HG03060 (cell line): ENCODE results near the gene FSTL4.
"Not testable (repeated sequence)": the region's sequence is repeated elsewhere in the genome, so short reads cannot be mapped to it uniquely, and the experiment has no call there.

Experiments used
- ATAC-seq: cut with Tn5 transposase; IDR thresholded peaks from one replicate; pipeline ENCODE4 v1.9.1; 2021; ENCODE audit warnings: low read depth, moderate number of reproducible peaks; ENCODE audit not compliant: unreplicated experiment

The FSTL4 gene

DNA sequence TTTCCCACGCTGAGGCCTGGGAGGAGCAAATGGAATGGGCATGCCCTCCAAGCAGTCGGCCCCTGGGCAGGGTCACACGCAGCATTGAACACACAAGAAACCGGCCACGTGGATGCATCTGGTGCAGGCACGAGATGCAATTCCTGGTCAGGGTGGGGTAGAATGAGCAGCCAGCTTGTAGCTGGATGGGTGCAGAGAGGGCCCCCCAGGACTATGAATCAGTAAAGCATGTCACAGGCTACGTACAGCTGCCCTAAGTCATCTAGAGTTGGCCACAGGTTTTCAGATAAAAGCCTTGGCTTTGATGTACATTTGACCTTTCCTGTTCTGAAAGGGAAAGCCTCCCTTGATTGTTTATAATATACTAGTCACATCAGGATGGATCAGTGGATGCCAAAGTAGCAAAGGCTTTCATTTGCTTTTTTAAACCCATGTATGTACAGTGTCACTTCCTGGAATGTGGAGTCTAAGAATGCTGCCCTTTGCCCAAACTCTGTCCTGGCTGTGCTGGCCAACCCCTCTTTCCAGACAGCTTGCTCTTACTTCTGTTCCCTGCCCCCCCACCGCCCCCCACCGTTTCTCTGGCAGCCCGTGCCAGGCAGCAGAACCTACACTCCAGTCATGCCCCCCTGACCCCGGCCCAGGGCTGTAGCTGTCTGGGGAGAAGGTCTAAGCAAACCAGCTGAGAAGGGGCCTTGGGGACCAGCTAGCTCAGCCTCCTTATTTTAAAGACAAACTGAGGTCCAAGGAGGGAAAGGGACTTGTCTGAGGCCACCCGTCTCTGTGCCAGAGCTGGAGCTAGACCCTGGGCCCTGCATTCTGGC lies 391.3 kb downstream of the FSTL4 start:
- ATAC-seq, result no peak

DNA sequence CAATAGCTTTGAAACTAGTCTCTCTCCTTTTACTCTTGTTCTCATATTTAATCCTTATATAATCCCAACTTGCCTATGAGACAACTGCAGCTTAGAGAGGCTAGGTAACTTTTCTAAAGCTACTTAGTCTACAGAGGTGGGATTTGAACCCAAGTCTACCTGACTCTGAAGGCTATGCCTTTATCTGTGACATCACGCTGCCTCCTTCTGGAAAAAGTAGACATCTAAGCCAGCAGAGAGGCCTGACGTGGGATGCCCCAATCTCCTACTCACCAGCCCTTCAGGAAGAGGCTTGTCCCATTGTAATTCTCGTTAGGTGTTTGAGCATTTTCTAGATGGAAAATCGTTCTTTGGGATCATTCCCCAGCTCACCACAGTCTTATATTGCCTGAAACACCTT lies 393.0 kb downstream of the FSTL4 start:
- no peak for ATAC-seq

DNA sequence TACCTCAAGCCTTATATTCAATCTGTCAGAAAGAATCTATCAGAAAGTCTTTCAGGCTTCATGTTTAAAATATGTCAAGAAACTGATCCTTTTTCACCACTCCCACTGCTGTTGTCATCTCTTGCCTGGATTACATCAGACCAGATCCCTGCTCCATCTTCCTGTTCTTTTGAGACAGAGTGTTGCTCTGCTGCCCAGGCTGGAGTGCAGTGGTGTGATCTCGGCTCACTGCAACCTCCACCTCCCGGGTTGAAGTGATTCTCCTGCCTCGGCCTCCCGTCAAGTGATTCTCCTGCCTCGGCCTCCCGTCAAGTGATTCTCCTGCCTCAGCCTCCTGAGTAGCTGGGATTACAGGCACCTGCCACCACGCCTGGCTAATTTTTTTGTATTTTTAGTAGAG lies 396.2 kb downstream of the FSTL4 start:
- ATAC-seq, result not testable (repeated sequence)

DNA sequence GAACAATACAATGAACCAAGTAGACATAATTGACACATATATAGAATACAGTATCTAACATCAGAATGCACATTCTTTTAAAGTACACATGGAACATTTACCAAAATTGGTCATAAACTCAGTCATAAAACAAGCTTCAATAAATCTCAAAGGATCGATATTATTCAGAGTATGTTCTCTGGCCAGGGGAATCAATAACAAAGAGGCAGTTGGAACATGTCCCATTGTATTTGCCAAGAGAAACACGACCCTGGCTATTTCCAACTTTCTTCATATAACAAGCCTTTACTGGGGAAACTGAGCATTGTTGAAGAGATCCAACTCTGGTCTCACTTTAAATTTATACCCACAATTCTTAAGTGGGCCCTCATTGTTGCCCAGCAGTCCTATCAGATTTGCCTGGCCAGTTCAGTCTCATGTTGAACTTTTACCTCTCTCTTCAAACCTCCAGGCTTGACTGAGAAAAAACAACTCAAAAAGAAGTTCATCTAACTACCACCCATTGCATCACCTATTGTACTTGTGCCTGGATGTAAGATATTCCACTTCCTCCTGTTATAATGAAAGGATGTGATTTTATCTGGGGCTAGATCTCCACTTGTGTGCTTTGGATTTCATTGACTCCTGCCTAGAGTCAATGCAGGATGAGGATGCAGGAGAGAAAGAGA lies 398.1 kb downstream of the FSTL4 start:
- no peak for ATAC-seq

DNA sequence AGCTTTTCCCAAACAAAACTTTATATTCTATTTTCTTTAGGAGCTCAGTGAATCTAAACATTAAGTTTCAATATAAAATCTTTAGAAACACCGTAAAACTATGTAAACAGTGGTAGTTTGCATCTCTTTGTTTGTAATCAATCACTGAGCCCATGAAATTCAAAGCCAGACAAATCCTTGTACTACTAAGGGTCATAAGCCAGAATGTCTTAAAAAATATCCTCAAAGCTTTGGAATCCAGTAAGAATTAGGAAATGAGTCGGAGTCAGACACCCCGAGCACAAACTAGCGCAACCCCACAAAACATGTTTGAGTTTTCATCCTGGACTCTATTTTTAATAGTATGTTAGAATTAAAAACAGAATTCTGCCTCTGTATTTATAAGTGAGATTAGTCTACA lies 406.7 kb downstream of the FSTL4 start:
- ATAC-seq, result no peak

DNA sequence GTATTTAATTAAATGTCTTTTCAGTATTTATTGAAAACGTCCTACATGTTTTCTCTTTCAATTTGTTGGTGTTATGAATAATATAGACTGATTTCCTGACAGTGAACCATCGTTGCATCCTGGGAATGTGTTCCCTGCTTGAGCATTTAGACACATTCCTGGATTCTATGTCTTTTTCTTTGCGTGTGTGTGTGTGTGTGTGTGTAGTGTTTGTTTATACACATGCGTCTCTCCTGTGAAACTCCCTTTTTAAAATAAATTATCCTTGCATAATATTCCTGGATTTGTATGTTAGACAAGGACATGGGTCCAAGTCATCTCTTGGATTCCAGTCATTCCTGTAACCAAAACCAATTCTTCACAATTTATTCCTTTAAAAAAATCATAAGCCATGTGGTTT lies 407.1 kb downstream of the FSTL4 start:
- ATAC-seq, result no peak

DNA sequence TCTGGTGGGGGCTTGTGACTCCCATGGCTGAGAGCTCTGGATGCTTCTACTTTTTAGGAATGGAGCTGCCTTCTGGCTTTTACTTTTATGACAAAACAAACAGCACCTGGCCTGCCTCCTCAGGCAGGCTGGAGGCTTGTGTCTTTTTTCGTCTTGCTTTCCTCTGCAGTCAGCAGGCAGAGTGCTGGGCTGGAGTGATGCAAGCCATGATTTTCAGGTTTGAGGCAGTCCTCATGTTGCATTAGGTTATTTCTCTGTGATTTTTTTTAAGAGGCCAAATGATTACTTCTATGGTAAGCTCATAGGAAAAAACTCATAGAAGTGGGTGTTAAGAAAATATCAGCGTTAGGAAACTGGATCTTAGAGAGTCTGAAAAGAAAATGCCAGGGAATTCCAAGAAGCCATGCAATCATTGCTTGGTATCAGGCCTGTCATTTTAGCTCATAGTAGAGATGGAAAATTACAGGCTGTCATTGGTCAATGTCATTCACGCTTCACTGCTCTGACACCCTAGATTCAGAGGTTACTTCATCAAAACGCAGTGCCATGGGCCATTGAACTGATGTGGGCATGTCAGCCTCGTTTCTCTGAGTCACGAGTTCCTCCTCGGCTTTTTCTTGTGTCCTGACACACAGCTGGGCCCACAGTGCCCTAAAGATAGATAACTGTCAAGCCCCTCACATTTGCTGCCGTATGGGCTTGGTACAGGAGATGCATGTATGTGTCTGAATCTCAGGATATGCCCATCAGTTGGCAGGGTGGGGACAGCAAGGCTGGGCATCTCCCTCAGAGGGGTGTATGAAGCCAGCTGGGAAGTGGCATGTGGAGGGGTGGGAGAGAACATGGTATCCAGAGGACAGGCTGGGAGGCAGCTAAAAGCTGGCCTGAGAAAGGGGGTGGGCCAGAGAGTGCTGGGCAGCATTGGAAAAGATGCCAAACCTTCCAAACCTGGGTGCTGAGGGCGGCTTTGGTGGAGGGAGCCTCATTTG lies 408.7 kb downstream of the FSTL4 start:
- no peak for ATAC-seq

DNA sequence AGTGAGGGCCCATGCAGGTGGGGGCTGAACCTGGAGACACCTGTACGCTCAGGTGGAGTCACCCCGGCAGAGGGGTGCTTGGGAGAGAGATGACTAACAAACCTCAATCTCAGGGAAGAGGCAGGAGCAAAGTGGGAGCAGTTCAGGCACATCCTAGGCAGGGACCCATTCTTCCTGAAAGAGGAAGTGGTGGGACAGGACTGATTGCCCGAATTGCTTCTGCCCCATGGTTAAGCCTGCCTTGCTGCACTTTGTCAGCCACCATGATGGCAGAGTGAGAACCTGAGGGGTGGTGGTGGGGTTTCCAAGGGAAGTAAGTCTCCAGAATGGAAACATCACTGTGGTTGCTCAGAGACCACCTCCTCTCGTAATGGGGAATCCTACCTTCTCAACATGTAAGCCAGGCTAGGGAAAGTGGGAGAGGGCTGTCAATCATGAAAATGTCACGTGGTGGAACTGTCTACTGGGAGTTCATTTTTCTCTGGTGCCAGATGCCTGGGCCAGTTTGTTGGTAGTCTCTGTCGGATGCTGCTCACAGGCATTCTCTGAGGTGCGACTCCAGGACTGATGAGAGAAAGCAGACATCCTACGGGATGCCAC lies 410.2 kb downstream of the FSTL4 start:
- ATAC-seq, result no peak

DNA sequence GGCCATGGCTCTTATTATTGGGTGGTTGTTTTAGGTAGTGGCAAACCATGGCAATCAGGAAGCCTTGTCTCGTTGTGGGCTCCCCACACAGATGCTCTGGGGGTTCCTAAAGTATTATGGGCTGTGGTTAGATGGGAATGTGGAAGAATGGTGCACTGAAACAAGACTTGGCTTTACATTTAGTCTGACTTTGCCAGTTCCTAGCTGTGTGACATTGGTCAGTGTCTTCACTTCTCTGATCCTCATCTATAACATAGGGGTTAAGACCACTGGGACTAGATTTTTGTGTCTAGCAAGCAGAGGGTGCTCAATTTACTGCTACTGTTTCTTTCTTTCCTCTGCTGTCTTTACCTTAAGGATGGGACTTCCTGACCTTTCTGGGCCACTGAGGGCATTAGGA lies 411.0 kb downstream of the FSTL4 start:
- no peak for ATAC-seq

DNA sequence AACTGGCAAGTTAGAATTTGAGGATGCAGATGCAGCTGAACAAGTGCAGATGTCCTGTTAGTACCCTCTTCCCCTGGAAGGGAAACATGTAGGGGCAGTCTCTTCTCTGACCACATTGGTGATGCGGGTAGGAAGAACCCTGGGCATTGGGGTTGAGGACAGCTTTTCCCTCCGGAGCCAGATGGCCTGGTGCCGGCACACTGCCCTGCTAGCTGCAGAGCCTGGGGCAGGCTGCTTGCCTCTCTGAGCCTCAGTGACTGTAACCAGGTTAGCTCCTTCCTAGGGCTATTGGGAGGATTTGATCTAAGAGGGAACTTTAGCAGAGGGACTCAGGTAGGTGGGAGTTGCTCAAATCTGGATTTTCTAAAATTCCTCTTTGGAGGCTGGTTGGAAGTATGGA lies 412.1 kb downstream of the FSTL4 start:
- ATAC-seq, result no peak

DNA sequence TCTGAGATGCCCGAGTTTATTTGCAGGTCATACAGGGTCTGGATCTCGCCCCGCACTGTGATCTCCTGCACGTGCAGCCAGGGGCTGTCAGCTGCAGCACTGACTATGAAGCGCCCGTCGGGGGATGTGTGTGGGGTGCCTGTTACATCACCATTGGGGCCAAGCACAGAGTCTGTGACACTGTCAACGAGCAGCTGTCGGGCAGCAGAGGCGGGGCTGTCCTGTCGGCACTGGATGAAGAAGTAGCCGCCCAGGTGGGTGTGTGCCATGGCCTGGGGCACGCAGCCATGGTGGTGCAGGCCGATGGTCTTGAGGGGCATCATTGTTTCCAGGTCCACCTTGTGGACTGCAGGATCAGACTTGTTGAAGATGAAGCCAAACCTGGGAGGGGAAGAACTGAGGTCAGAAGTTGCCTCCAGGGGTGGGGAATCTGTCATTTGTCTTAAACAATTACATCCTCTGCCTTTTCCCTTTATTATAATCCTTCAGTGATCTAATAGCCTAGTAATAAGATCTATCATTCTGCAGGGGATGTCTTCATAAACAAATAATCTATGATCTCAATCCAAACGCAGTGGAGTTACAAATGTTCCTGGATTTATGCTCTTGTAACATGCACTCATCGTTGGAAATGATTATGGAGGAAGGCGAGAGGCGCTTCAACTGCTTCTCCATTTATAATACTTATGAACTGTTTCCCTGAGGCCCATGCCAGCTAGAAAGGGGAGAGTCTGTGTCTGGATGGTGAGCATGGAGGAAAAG lies 412.7 kb downstream of the FSTL4 start:
- no peak for ATAC-seq

DNA sequence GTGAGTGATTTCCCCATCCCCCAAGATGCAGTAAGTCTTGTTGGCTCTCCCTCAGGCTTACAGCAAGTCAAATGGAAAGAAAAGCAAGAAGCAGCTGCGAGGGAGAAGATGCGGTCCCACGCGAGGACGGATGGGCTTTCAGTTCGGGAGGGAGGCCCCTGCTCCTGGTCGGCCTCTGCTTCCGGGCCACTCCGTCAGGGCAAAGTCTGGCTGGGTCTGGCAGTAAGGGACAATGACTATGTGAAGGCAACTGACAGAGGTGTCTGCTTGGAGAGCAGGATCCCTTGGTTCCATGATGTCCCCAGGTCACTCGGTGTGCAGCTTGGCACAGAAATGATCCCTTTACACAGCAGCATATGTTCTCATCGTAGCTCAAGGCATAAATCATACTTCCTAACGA lies 413.8 kb downstream of the FSTL4 start:
- no peak for ATAC-seq

DNA sequence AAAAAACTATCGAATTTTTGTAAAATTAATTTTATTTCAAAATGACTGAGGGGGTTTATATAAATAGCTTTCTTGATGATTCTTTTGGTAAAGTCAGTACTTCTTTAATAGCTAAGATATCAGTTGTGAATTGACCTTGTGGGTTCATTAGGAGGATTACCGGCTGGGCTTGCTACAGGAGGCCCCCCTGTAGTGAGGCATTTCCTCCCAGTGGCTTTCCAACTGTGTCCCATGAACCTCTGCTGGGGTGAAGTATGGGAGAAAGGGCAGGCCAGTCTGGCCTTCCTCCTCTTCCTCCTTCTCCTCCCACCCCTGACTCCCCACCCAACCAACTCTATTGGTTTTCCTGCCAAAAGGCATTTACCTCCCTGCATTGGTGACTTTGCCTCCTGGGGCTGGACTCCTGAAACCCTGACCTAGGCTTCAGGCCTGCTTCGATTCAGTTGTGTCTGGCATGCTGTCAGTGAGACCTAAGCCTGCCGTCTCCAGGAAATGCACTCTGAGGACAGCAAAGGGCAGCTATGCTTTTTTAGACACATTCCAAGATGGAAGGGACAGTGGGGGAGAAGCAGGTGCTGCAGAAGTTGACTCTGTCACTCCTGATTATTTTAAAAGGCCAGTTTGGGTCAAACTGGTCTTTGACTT lies 415.8 kb downstream of the FSTL4 start:
- ATAC-seq, result no peak

DNA sequence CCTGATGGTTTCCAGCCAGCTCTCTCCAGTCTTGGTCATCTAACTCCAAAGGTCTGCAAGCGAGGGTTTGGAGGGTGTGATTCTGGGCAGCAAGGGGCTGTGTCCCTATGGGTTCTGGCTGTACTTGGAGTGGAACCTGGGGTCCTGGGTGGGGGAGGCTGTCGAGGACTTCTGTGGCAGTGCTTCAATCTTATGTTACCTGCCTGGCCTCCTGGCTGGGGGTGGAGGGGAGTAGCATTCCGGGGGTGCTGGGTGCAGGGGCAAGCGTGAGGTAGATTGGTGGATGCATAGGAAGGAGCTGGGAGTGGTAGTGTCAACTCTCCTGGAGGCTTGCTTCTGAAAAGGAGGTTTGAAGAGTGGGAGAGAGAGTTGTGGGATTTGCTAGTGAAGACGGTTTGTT lies 417.1 kb downstream of the FSTL4 start:
- ATAC-seq, result no peak

DNA sequence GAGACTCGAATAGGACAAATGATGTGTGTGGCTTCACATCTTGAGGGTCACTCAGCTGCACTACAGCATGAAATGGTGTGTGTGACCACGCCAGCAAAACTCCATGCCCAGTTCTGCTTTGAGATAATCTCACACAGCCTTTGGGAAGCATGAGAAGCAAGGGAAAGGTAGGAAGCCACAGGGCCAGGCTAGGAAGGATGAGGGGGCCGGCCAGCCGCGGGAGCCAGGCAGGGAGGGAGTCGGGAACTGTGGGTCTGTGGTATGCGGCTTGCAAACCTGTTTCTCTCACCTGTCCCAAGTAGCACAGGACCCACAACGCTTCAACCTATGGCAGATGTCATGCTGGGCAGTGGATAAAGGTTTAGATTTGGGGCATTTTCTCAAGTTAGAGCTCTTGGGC lies 418.5 kb downstream of the FSTL4 start:
- ATAC-seq, result no peak

DNA sequence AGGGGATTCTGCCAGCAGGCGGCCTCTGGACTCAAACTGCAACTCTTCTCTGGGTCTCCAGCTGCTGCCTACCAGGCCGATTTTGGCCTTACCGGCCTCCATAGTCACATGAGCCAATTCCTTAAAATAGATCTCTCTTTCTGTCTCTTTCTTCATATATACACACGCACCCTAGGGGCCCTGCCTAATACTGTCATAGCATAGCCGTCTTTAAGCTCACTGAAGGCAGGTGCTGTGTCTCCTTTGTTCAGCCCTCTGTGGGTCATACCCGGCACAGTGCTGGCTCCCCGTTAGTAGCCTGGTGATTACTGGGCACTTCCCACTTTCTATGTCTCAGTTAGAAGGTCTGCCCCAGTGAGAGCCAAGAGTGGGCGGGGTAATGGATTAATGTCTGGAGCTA lies 419.6 kb downstream of the FSTL4 start:
- no peak for ATAC-seq

DNA sequence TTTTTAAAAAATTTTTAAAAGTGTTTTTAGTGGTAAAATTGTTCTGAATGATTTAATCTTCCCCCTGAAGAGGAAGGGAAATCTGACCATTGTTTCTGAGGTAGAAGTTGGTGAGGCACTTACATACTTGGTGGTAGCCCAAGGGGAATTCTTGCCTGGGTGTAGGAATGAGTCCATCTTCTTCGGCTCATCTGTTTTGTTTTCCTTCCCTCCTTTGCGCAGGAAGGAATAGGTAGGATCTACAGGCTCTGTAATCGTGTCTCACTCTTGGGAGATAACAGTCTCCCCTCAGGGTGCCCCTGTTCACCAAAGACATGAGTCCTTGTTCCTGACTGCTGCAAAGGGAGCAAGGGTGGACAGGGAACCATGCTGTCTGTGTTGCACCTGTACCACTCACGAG lies 422.5 kb downstream of the FSTL4 start:
- ATAC-seq, result no peak

DNA sequence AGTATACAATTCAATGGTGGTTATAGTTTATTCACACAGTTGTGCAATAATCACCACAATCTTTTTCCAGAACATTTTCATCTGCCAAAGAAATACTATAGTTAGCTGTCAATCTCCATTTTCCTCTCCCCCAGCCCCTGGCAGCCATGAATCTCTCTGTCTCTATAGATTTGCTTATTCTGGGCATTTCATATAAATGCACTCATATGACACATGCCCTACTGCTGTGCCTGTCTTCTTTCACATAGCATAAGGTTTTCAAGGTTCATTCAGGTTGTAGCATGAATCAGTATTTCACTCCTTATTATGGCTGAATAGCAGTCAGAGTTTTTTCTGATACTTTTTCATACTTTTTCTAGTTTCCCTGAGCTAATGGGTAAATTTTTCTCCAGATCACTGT lies 432.9 kb downstream of the FSTL4 start:
- no peak for ATAC-seq

DNA sequence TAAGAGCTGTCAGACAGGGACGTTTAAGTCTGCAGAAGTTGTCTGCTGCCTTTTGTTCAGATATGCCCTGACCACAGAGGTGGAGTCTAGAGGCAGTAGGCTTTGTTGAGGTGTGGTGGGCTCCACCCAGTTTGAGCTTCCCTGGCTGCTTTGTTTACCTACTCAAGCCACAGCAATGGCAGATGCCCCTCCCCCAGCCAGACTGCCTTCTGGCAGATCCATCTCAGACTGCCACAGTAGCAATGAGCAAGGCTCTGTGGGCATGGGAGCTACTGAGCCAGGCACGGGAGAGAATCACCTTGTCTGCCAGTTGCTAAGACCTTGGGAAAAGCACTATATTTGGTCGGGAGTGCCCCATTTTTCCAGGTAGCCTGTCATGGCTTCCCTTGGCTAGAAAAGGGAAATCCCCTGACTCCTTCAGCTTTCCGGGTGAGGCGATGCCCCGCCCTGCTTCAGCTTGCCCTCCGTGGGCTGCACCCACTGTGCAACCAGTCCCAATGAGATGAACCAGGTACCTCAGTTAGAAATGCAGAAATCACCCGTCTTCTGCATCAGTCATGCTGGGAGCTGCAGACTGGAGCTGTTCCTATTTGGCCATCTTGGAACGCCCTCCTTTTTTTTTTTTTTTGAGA lies 441.5 kb downstream of the FSTL4 start:
- not testable (repeated sequence) for ATAC-seq
